Natural killer cell (primary cell): ENCODE results near the gene SLC35C1. TPM values are rescaled to one million over a fixed set of nuclear protein-coding genes. Genes with fewer than 3 reads are reported as not detected.
A peak's percentile ranks its signal among the peaks of the same experiment; 100 is the strongest.

Experiments
- ATAC-seq, 3 donors: fragments of 150-1000 bp in 2 of 3; fragments of 200-7000 bp in 1 of 3; cut with Tn5 transposase; 1 replicate in 1 of 3; 2 replicates in 2 of 3; pipeline ENCODE4 v1.10.0; 2021; ENCODE audit warnings: mild to moderate bottlenecking in 2 of 3, moderate library complexity in 2 of 3
- DNase-seq, 2 donors: peaks; one replicate each; pipeline versions ENCODE4 v3.0.0 to v3.0.0-alpha.2; 2013 to 2021; ENCODE audit warnings: mixed read lengths in 1 of 2
- H3K27ac ChIP-seq: one replicate; pipeline ENCODE4 v1.5.1; 2013; ENCODE audit warnings: mild to moderate bottlenecking, low read length
- H3K27me3 ChIP-seq: one replicate; pipeline ENCODE4 v1.6.1; 2013; ENCODE audit warnings: low read length; ENCODE audit not compliant: control insufficient read depth, insufficient read depth
- H3K36me3 ChIP-seq: one replicate; pipeline ENCODE4 v1.6.1; 2013; ENCODE audit warnings: low read length; ENCODE audit not compliant: control insufficient read depth, insufficient read depth
- H3K4me1 ChIP-seq: one replicate; pipeline ENCODE4 v1.6.1; 2013; ENCODE audit warnings: low read length; ENCODE audit not compliant: control insufficient read depth, insufficient read depth
- H3K4me3 ChIP-seq: one replicate; pipeline ENCODE4 v1.5.1; 2013; ENCODE audit warnings: low read length
- H3K9me3 ChIP-seq: one replicate; pipeline ENCODE4 v1.6.1; 2013; ENCODE audit warnings: low read length; ENCODE audit not compliant: control insufficient read depth, insufficient read depth
- H3K27ac Mint-ChIP-seq, 2 donors: one replicate each; pipeline ENCODE4 v1.8.0; 2022; ENCODE audit warnings: mild to moderate bottlenecking in 2 of 2, mixed read lengths in 2 of 2, moderate library complexity in 1 of 2
- H3K27me3 Mint-ChIP-seq, 2 donors: one replicate each; pipeline ENCODE4 v1.8.0; 2022; ENCODE audit warnings: low read depth in 2 of 2, mixed read lengths in 2 of 2
- H3K36me3 Mint-ChIP-seq: one replicate; pipeline ENCODE4 v1.8.0; 2022; ENCODE audit warnings: mixed read lengths
- H3K4me1 Mint-ChIP-seq, 2 donors: one replicate each; pipeline ENCODE4 v1.8.0; 2022; ENCODE audit warnings: mixed read lengths in 2 of 2
- H3K4me3 Mint-ChIP-seq: one replicate; pipeline ENCODE4 v1.8.0; 2022; ENCODE audit warnings: mild to moderate bottlenecking, moderate library complexity, mixed read lengths
- H3K9me3 Mint-ChIP-seq, 2 donors: one replicate each; pipeline ENCODE4 v1.8.0; 2022; ENCODE audit warnings: mixed read lengths in 2 of 2
- CTCF ChIP-seq: fragments of 200-600 bp; IDR thresholded peaks from one replicate; pipeline ENCODE4 v1.8.0; 2022; ENCODE audit warnings: antibody characterized with exemption
- WGBS: methylation state at CpG from one replicate; pipeline ENCODE4 v1.1.7; 2013; ENCODE audit warnings: missing lambda C conversion rate; ENCODE audit not compliant: insufficient coverage; 5-methylcytosine and 5-hydroxymethylcytosine counted together
- intact Hi-C: fragments of 100-400 bp; cut with micrococcal nuclease; formaldehyde crosslinking; loops from one replicate; pipeline ENCODE4 v1.14.2; 2022
- total RNA-seq, 4 donors: library from RNA; stranded (reverse); fragments of 120-200 nt in 1 of 4; gene quantifications; one replicate each; pipeline versions ENCODE4 v1.2.3 to v1.2.4, GENCODE V29; 2013 to 2022

Gene SLC35C1
- total RNA-seq, 3 donors from 2014 or later (not counting 1 experiment from before 2014, with no cell fraction given), result 7.1 to 11.9 (median 9.5) TPM

- Histone ChIP-seq H3K27ac (no peak overlapping the region), H3K4me3 (no peak overlapping the region), H3K36me3 (no peaks in the 10 kb centered on the region), H3K27me3 (no peaks in the 10 kb centered on the region), H3K4me1 (peaks cover 21% of the 10 kb centered on the region), H3K9me3 (no peaks in the 10 kb centered on the region)
- H3K36me3 Mint-ChIP-seq, result no peaks in the 10 kb centered on the region
- H3K4me1 Mint-ChIP-seq, result peaks cover 11 to 23% of the 10 kb centered on the region in 2 donors
- H3K27me3 Mint-ChIP-seq, result peaks cover 0 to 3% of the 10 kb centered on the region in 2 donors
- no peak overlapping the region for H3K27ac Mint-ChIP-seq
- DNase-seq, result peak in 1 of 2 donors; percentile 38
- 89% methylated on average over 2 of the region's 2 CpGs for WGBS
- intact Hi-C loops, result no loop called here
- H3K4me3 Mint-ChIP-seq, result no peak overlapping the region
- no peak for TF ChIP-seq CTCF
- no peak for ATAC-seq
- H3K9me3 Mint-ChIP-seq, result no peaks in the 10 kb centered on the region
These were observed 3.1 kb upstream of the SLC35C1 start for GRCh38 chr11:45801723-45802315.

GRCh38 chr11:45802531-45803317, 2.2 kb upstream of the SLC35C1 start:
- Mint-ChIP-seq H3K36me3 (no peaks in the 10 kb centered on the region), H3K27me3 (peaks cover 0 to 3% of the 10 kb centered on the region in 2 donors), H3K9me3 (no peaks in the 10 kb centered on the region), H3K4me3 (peak overlapping the region; percentile 66), H3K4me1 (peaks cover 20 to 32% of the 10 kb centered on the region in 2 donors), H3K27ac (no peak overlapping the region)
- intact Hi-C loops, result no loop called here
- TF ChIP-seq CTCF, result no peak
- no peaks in the 10 kb centered on the region for H3K9me3 ChIP-seq
- peaks cover 30% of the 10 kb centered on the region for H3K4me1 ChIP-seq
- H3K27ac ChIP-seq, result no peak overlapping the region
- no peaks in the 10 kb centered on the region for H3K27me3 ChIP-seq
- no peak for DNase-seq
- H3K4me3 ChIP-seq, result no peak overlapping the region
- ATAC-seq, result no peak
- H3K36me3 ChIP-seq, result no peaks in the 10 kb centered on the region
- 94% methylated on average over 6 of the region's 10 CpGs for WGBS

GRCh38 chr11:45803971-45804760, 783 bp upstream of the SLC35C1 start:
- Mint-ChIP-seq H3K27me3 (no peaks in the 10 kb centered on the region), H3K4me1 (peaks cover 30 to 46% of the 10 kb centered on the region in 2 donors), H3K4me3 (peak overlapping the region; percentile 94), H3K9me3 (no peaks in the 10 kb centered on the region), H3K36me3 (no peaks in the 10 kb centered on the region), H3K27ac (peak overlapping the region; percentile 74 to 94)
- Histone ChIP-seq H3K27ac (peak overlapping the region; percentile 86), H3K4me1 (peaks cover 38% of the 10 kb centered on the region), H3K27me3 (no peaks in the 10 kb centered on the region), H3K4me3 (peak overlapping the region; percentile 99), H3K36me3 (peaks cover 3% of the 10 kb centered on the region), H3K9me3 (no peaks in the 10 kb centered on the region)
- 2% methylated on average over 70 of the region's 70 CpGs for WGBS
- ATAC-seq (peak; percentile 8 to 31 (median 16)), DNase-seq (peak; percentile 55 to 80)
- intact Hi-C loops, result no loop called here
- TF ChIP-seq CTCF, result no peak
